ENCODE data around the gene MLH1.
A peak's percentile ranks its signal among the peaks of the same experiment; 100 is the strongest.
"Not testable (repeated sequence)": the region's sequence is repeated elsewhere in the genome, so short reads cannot be mapped to it uniquely, and the experiment has no call there.

MLH1 gene

DNA sequence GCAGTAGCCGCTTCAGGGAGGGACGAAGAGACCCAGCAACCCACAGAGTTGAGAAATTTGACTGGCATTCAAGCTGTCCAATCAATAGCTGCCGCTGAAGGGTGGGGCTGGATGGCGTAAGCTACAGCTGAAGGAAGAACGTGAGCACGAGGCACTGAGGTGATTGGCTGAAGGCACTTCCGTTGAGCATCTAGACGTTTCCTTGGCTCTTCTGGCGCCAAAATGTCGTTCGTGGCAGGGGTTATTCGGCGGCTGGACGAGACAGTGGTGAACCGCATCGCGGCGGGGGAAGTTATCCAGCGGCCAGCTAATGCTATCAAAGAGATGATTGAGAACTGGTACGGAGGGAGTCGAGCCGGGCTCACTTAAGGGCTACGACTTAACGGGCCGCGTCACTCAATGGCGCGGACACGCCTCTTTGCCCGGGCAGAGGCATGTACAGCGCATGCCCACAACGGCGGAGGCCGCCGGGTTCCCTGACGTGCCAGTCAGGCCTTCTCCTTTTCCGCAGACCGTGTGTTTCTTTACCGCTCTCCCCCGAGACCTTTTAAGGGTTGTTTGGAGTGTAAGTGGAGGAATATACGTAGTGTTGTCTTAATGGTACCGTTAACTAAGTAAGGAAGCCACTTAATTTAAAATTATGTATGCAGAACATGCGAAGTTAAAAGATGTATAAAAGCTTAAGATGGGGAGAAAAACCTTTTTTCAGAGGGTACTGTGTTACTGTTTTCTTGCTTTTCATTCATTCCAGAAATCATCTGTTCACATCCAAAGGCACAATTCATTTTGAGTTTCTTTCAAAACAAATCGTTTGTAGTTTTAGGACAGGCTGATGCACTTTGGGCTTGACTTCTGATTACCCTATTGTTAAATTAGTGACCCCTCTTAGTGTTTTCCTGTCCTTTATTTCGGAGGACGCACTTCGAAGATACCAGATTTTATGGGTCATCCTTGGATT lies at the start of gene MLH1:
TSS of gene MLH1 (plus strand) at position 193 of the 958 bp plus-strand sequence. CDS start at position 223, 30 bp downstream.
- DNase-seq, result peak; percentile 100

DNA sequence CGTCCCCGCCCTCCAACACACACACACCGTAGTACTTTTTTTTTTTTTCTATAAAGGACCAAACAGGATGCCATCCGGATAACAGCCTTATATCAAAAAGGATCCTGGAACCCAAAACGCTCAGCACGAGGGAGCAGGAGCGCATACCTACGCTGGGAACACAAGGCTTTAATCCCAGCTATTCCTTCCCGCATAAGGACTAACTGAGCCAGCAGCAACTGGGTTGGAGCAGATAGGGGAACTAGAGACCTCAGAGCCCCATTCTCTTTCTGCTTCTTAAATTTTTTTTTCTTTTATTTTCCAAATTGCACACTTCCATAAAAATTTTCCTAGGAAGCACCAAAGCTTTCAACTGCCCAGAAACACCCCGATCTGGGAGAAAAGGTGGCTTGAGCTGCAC lies 49.7 kb upstream of the MLH1 start:
- DNase-seq, result no peak

DNA sequence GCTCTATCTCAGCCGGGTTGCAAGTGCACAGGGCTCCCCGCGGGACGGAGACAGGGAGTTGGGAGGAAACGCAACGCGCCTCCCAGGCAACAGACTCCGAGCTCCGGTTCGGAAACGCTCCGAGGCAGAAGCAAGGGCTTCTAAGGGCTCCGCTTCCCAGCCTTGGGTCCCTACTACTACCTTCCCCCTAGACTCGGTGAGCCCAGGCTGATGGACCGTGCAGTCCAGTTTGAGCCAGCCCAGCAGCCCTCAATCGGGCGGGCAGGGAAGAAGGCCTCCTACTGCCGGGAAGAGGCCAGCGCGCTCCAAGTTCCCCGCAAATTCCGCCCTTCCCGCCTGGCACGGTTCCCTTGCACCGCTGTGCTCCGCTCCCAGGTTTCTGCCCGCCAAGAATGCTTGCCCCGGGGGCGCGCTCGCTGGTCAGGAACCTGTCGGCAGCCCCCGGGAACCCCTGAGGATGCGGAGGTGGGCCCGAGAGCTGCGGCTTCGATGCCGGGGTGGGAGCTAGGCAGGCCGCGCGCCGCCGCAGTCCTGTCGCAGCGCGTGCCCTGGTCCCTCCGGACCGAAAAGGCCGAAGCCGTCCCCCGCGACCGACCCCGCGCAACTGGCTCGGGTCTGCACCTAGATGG lies 49.2 kb upstream of the MLH1 start:
- DNase-seq, result peak; percentile 91

GRCh38 chr3:36944641-36945270 lies 48.6 kb upstream of the MLH1 start, which contains the start of gene TRANK1:
Gene TRANK1, minus strand, starts transcription at chr3:36945054. Its CDS starts 245 bp downstream, at chr3:36944809.
- DNase-seq, result peak; percentile 86

GRCh38 chr3:36945333-36945980 lies 47.9 kb upstream of the MLH1 start:
- no peak for DNase-seq

- not testable (repeated sequence) for DNase-seq
Observed at GRCh38 chr3:36947814-36948213, 45.5 kb upstream of the MLH1 start.

GRCh38 chr3:36954452-36955134 lies 38.7 kb upstream of the MLH1 start:
- no peak for DNase-seq

DNA sequence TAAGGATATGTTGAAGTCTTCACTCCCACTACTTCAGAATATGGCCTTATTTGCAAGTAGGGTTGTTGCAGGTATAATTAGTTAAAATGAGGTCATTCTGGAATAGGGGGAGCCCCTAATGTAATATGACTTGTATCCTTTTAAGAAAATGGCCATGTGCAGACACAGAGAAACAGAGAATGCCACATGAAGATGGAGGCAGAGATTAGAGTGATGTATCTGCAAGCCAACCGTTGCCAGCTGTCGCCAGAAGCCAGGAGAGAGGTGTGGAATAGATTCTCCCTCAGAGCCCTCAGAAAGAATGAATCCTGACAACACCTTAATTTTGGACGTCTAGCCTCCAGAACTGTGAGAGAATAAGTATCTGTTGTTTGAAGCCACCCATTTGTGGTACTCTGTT lies 37.2 kb upstream of the MLH1 start:
- no peak for DNase-seq

DNA sequence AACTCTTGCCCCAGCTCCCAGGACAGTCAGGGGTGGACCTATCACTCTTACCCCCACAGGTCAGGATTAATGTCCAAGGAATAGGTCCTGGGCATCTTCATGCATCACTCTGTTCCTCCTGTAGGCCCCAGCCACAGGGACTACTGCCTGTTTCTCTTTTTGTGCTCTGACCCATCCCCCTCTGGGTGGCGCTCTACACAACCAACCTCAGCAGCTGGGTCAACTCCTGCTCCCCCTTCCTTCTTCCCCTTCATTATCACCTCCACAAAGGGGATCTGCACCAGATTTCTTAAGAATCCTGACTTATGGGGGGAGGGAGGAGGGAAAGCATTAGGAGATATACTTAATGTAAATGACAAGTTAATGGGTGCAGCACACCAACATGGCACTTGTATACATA lies 36.3 kb upstream of the MLH1 start:
- DNase-seq, result no peak

- DNase-seq, result no peak
Observed at GRCh38 chr3:36957862-36958686, 35.2 kb upstream of the MLH1 start.

DNA sequence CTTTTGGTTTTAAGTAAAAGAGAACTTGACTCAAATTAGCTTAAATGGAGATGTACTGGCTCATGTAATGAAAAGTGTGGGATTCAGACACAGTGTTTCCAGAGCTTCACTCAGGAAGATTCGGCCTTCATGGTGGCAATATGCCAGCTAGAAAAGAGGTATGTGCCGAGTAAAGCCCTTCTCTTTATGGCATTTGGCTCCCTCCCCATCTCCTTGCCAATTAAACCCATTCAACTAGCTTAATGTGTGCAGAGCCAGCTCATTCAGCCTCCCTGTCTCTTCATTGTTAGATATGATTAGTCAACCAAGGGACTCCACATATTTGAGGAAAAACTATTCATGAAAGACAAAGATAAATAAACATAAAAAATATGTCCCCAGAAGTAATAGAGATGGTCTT lies 33.5 kb upstream of the MLH1 start:
- DNase-seq, result peak; percentile 32

- DNase-seq, result no peak
Observed at GRCh38 chr3:36960502-36960901, 32.8 kb upstream of the MLH1 start.

GRCh38 chr3:36963008-36963407 lies 30.3 kb upstream of the MLH1 start:
- not testable (repeated sequence) for DNase-seq

GRCh38 chr3:36964331-36964730 lies 29.0 kb upstream of the MLH1 start:
- DNase-seq, result no peak

DNA sequence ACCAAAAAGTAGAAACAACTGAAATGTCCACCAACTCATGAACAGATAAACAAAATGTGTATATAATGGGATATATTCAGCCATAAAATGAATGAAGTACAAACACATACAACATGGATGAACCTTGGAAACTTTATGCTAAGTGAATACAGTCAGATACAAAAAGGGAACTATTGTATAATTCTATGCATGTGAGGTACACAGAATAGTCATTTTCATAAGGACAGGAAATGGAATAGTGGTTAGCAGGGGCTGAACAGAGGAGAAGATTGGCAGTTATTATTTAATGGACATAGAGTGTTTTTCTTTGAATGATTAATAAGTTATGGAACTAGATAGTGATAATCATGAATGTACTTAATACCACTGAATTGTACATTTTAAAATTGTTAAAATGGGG lies 28.5 kb upstream of the MLH1 start:
- DNase-seq, result no peak

DNA sequence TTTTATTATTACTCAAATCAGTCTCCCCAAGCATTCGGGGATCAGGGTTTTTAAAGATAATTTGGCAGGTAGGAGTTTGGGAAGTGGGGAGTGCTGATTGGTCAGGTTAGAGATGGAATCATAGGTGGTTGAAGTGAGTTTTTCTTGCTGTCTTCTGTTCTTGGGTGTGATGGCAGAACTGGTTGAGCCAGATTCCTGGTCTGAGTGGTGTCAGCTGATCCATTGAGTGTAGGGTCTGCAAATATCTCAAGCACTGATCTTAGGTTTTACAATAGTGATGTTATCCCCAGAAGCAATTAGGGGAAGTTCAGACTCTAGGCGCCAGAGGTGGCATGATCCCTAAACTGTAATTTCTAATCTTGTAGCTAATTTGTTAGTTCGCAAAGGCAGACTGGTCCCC lies 27.9 kb upstream of the MLH1 start:
- peak; percentile 29 for DNase-seq

DNA sequence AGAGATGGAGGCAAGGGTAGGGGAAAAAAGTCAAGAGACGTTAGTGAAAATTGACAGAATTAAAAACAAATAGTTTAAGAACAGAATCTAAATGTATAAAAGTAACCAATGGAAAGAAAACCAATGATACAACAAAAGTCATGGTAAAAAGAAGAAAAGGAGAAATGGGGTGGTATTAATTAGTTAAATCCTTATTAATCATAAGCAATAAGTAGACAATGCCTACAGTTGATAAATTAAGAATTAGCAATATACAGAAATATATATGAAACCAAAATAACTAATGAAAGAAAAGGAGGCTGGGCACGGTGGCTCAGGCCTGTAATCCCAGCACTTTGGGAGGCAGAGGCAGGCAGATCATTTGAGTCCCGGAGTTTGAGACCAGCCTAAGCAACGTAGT lies 24.2 kb upstream of the MLH1 start:
- DNase-seq, result no peak

GRCh38 chr3:36969540-36970432 lies 23.5 kb upstream of the MLH1 start:
- DNase-seq, result peak; percentile 90

DNA sequence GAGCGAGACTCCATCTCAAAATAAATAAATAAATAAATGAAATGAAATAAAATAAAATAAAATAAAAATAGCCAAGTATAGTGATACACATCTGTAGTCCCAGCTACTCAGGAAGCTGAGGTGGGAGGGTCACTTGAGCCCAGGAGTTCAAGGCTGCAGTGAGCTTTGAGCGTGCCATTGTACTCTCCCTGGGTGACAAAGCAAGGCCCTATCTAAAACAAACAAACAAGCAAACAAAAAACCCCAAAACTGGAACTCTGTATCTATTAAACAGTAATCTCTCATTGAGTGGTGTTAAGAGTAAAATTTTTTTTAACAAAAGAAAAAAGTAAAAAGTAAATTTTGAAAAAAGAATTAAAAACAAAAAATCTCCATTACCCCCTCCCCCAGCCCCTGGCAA lies 21.2 kb upstream of the MLH1 start:
- no peak for DNase-seq

- no peak for DNase-seq
Observed at GRCh38 chr3:36973139-36973538, 20.2 kb upstream of the MLH1 start.
